22Rv1 (cell line): ENCODE results near the gene MT4.

Experiments used
- H3K27ac ChIP-seq: fragments of 450-650 bp; 2 replicates; pipeline ENCODE4 v1.5.1; 2017
- ZFX ChIP-seq: fragments of 450-650 bp; IDR thresholded peaks from 2 replicates; pipeline ENCODE4 v1.6.1; 2017; ENCODE audit warnings: antibody characterized with exemption, borderline replicate concordance
- TF ChIP-seq, protein P1 (sequence below): fragments of 450-650 bp; IDR thresholded peaks from 2 replicates; pipeline ENCODE4 v1.5.1; 2017; ENCODE audit warnings: mild to moderate bottlenecking

MT4 gene

DNA sequence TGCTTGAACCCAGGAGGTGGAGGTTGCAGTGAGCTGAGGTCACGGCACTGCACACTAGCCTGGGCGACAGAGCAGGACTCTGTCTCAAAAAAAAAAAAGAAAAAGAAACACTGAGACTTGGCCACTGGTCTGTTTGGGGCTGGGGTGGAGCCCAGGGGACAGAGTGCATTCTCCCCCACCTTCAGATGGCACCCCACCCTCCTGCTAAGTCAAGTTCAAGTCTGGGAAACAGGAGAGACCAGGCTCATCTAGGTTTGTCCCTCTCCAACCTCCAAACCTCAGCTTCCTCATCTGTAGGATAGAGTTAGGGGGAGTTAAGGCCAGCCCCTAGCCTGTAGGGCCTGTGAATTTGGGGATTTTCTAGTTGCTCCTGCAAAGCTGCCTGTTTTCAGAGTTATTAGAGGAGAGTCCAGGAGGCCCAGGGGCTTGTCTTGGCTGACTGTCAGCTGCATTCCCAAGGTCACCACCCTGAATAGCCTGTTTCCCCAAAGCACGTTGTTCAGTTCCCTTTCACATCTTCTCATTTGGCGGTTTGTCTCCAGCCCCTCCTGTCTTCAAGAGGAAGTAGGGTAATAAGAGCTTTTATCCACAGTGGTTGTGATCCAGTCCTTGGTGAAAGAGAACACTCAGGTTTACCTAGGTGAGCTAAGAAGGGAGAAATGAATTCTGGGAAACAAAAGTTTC, 26.6 kb downstream of the MT4 start:
- TF ChIP-seq, protein P1, sequence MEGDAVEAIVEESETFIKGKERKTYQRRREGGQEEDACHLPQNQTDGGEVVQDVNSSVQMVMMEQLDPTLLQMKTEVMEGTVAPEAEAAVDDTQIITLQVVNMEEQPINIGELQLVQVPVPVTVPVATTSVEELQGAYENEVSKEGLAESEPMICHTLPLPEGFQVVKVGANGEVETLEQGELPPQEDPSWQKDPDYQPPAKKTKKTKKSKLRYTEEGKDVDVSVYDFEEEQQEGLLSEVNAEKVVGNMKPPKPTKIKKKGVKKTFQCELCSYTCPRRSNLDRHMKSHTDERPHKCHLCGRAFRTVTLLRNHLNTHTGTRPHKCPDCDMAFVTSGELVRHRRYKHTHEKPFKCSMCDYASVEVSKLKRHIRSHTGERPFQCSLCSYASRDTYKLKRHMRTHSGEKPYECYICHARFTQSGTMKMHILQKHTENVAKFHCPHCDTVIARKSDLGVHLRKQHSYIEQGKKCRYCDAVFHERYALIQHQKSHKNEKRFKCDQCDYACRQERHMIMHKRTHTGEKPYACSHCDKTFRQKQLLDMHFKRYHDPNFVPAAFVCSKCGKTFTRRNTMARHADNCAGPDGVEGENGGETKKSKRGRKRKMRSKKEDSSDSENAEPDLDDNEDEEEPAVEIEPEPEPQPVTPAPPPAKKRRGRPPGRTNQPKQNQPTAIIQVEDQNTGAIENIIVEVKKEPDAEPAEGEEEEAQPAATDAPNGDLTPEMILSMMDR, result no peak
- TF ChIP-seq ZFX, result no peak
- no peak overlapping the region for H3K27ac ChIP-seq

DNA sequence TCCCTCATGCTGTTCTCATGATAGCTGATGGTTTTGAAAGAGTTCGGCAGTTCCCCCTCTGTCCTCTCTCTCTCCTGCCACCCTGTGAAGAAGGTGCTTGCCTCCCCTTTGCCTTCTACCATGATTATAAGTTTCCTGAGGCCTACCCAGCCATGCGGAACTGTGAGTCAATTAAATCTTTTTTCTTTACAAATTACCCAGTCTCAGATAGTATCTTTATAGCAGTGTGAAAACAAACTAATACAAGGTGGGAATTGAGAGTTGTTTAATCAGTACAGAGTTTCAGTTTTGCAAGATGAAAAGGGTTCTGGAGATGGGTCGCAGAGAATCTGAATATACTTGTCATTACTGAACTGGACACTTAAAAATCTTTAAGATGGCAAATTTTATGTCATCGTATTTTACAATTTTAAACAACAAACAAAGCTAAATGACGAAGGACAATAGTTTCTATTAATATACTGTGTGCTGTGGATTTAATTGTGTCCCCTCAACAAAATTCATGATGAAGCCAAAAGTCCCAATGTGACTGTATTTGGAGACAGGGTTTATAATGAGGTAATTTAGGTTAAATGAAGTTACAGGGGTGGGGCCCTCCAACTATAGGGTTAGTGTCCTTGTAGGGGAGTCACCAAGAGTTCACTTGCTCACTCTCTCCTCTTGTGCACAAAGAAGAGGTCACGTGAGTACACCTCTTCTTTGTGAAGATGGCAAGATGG, 28.9 kb downstream of the MT4 start:
- H3K27ac ChIP-seq, result no peak overlapping the region
- no peak for TF ChIP-seq ZFX
- TF ChIP-seq, protein P1, result no peak

DNA sequence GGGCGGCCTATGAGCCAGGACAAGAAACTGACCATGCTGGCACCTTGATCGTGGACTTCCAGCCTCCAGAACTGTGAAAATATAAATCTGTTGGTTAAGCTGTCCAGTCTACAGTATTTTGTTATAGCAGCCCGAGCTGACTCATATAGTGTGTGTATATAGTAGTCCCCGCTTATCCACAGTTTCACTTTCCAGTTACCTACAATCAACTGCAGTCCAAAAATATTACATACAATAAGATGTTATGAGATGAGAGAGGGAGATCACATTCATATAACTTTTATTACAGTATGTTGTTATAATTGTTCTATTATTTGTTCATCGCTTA, 29.4 kb downstream of the MT4 start:
- no peak overlapping the region for H3K27ac ChIP-seq
- TF ChIP-seq, protein P1, result no peak
- no peak for TF ChIP-seq ZFX

DNA sequence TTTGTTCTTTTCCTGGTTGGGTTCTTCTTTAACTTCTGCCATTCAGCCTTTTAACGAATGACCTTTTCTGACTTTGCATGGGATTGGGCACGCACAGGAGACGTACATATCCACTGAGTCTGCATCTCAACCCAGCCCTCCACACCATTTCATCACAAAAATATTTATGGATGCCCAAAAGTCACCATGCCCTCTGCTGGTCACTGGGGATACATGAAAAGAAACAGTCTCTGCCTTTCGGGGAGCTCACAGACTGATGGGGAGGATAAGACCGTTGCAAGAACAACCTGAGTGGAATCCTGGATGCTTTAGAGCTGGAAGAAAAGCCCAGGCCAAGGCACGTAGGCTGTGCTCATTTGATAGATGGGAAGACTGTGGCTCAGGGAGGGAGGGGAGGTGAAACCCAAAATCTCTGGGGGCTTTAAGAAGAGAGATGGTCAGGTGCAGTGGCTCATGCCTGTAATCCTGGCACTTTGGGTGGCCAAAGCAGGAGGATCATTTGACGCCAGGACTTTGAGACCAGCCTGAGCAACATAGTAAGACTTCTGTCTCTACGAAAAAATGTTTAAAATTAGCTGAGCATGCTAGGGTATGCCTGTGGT, 35.6 kb downstream of the MT4 start:
- TF ChIP-seq, protein P1, result peak; percentile 70
- TF ChIP-seq ZFX, result no peak
- no peak overlapping the region for H3K27ac ChIP-seq

DNA sequence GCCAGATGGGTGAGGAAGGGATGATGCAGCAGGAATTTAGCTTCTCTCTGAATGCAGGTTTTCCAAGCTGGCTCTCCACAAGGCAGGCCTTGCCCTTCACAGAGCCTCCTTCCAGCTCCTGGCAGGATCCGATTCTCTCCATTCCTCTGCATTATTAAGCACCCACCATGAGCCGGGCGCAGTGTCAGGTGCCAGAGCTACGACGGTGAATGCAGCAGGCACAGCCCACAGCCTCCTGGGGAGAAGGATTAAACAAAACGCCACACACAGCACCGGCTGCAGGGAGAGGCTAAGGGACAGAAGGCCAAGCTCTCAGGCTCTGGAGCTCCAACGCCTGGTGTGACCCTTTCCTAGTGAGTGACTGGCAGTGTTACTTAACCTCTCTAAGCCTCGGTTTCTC, 36.5 kb downstream of the MT4 start:
- H3K27ac ChIP-seq, result no peak overlapping the region
- TF ChIP-seq ZFX, result no peak
- TF ChIP-seq, protein P1, result no peak

DNA sequence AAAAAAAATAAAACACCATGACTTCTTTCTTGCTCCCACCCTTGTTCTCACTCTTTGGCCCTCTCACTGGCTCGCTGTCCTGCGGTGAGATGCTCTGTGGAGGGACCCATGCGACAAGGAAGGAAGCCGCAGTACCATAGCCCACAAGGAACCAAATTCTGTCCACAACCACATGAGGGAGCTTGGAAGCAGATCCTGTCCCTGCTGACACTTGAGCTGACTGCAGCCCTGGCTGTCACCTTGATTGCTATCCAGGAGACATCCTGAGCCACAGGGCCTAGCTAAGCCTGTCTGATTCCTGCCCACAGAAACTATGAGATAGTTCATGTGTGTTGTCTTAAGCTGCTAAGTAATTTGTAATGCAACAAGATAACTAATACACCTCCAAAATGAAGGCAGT, 38.7 kb downstream of the MT4 start:
- no peak for TF ChIP-seq ZFX
- TF ChIP-seq, protein P1, result peak; percentile 62
- no peak overlapping the region for H3K27ac ChIP-seq

DNA sequence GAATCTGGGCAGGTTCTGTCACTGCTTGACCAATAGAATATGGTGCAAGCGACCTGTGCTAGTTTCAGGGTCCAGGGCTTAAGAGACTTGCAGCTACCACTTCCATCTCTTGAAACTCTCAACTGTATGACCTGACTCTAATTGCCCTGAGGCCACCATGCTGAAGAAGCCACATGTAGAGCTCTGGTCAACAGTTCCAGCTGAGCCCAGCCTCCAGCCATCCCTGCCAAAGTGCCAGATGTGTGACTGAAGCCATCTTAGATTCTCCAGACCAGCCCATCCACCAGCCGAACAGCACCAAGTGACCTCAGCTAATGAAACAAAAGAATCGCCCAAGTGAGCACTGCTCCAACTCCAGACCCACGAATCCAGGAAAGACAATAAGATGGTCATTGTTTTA, 40.1 kb downstream of the MT4 start:
- TF ChIP-seq, protein P1, result no peak
- no peak for TF ChIP-seq ZFX
- H3K27ac ChIP-seq, result no peak overlapping the region
